Measurements from ENCODE around the gene ANXA5. TPM values are rescaled to one million over a fixed set of nuclear protein-coding genes. Genes with fewer than 3 reads are reported as not detected.

ANXA5 gene
- total RNA-seq, 2 donors from 2014 or later = 212 to 241 TPM

GRCh38 chr4:121642876-121643585, 53.7 kb downstream of the ANXA5 start:
- Histone ChIP-seq H3K9me3 (ENCODE audit: control insufficient read depth, low read length) (no peaks in the 10 kb centered on the region), H3K9ac (ENCODE audit: extremely low read depth, low read length, poor library complexity, severe bottlenecking) (no peak overlapping the region), H3K4me1 (ENCODE audit: control insufficient read depth, insufficient read depth, low read length) (no peaks in the 10 kb centered on the region), H3K27me3 (ENCODE audit: control insufficient read depth, insufficient read depth, low read length, poor library complexity, severe bottlenecking) (no peaks in the 10 kb centered on the region), H3K36me3 (ENCODE audit: control insufficient read depth, insufficient read depth, low read length) (no peaks in the 10 kb centered on the region), H3K4me3 (ENCODE audit: low read length) (no peak overlapping the region), H3K27ac (ENCODE audit: low read depth, low read length) (no peak overlapping the region)
- 91 to 95% methylated on average over 7 to 8 of the region's 8 CpGs for WGBS, 2 experiments (ENCODE audit: insufficient coverage in 1 of 2, insufficient read length in 1 of 2)
- no peaks in the 10 kb centered on the region for H3K36me3 Mint-ChIP-seq (ENCODE audit: low read depth)
- no peak for DNase-seq
- H3K4me3 Mint-ChIP-seq = no peak overlapping the region
- no peaks in the 10 kb centered on the region for H3K27me3 Mint-ChIP-seq (ENCODE audit: insufficient read depth)
- peaks cover 3% of the 10 kb centered on the region for H3K4me1 Mint-ChIP-seq
- TF ChIP-seq, protein P1, sequence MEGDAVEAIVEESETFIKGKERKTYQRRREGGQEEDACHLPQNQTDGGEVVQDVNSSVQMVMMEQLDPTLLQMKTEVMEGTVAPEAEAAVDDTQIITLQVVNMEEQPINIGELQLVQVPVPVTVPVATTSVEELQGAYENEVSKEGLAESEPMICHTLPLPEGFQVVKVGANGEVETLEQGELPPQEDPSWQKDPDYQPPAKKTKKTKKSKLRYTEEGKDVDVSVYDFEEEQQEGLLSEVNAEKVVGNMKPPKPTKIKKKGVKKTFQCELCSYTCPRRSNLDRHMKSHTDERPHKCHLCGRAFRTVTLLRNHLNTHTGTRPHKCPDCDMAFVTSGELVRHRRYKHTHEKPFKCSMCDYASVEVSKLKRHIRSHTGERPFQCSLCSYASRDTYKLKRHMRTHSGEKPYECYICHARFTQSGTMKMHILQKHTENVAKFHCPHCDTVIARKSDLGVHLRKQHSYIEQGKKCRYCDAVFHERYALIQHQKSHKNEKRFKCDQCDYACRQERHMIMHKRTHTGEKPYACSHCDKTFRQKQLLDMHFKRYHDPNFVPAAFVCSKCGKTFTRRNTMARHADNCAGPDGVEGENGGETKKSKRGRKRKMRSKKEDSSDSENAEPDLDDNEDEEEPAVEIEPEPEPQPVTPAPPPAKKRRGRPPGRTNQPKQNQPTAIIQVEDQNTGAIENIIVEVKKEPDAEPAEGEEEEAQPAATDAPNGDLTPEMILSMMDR (conservative IDR thresholded peaks at IDR 0.05) = no peak
- no peak overlapping the region for H3K27ac Mint-ChIP-seq
- no peaks in the 10 kb centered on the region for H3K9me3 Mint-ChIP-seq

- Histone ChIP-seq H3K4me1 (ENCODE audit: control insufficient read depth, insufficient read depth, low read length) (no peaks in the 10 kb centered on the region), H3K27ac (ENCODE audit: low read depth, low read length) (no peak overlapping the region), H3K9me3 (ENCODE audit: control insufficient read depth, low read length) (no peaks in the 10 kb centered on the region), H3K4me3 (ENCODE audit: low read length) (no peak overlapping the region), H3K9ac (ENCODE audit: extremely low read depth, low read length, poor library complexity, severe bottlenecking) (no peak overlapping the region), H3K27me3 (ENCODE audit: control insufficient read depth, insufficient read depth, low read length, poor library complexity, severe bottlenecking) (no peaks in the 10 kb centered on the region), H3K36me3 (ENCODE audit: control insufficient read depth, insufficient read depth, low read length) (no peaks in the 10 kb centered on the region)
- WGBS, 2 experiments (ENCODE audit: insufficient coverage in 1 of 2, insufficient read length in 1 of 2) = 96% methylated on average over 2 of the region's 2 CpGs; no CpG with 5 or more reads in 1 of the 2 experiments
- Mint-ChIP-seq H3K36me3 (ENCODE audit: low read depth) (no peaks in the 10 kb centered on the region), H3K27me3 (ENCODE audit: insufficient read depth) (no peaks in the 10 kb centered on the region), H3K27ac (no peak overlapping the region), H3K4me1 (peaks cover 3% of the 10 kb centered on the region), H3K9me3 (no peaks in the 10 kb centered on the region), H3K4me3 (no peak overlapping the region)
- DNase-seq = no peak
- TF ChIP-seq, protein P1 (conservative IDR thresholded peaks at IDR 0.05) = no peak
Measured at GRCh38 chr4:121642292-121642691, 54.5 kb downstream of the ANXA5 start.

DNA sequence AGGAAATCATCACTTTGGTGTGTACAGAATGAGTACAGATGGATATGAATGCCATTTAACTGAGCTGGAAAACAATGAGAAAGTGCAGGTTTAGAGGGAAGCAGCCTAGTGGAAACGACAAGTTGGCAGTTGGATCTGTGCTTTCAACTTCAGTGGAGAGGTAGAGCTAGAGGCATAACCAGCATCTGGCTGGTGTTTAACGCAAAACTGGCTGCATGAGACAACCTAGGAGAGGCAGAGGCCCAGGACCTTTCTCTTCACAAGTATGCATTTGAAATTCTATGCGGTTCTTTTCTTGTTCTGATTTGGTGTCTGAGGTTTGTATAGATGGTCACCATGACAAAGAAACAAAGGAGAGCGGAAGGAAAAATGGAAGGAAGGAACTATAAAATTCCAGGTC, 63.1 kb downstream of the ANXA5 start:
- WGBS, 2 experiments (ENCODE audit: insufficient coverage in 1 of 2, insufficient read length in 1 of 2) = 56 to 66% methylated on average over 1 to 4 of the region's 4 CpGs

More for the DNA sequence above, 63.1 kb downstream of the ANXA5 start:
- no peaks in the 10 kb centered on the region for H3K9me3 ChIP-seq (ENCODE audit: control insufficient read depth, low read length)
- H3K27ac ChIP-seq (ENCODE audit: low read depth, low read length) = no peak overlapping the region
- no peaks in the 10 kb centered on the region for H3K27me3 Mint-ChIP-seq (ENCODE audit: insufficient read depth)
- DNase-seq = no peak
- H3K4me1 ChIP-seq (ENCODE audit: control insufficient read depth, insufficient read depth, low read length) = no peaks in the 10 kb centered on the region
- H3K36me3 Mint-ChIP-seq (ENCODE audit: low read depth) = no peaks in the 10 kb centered on the region
- H3K4me3 Mint-ChIP-seq = no peak overlapping the region
- no peaks in the 10 kb centered on the region for H3K27me3 ChIP-seq (ENCODE audit: control insufficient read depth, insufficient read depth, low read length, poor library complexity, severe bottlenecking)
- no peak overlapping the region for H3K9ac ChIP-seq (ENCODE audit: extremely low read depth, low read length, poor library complexity, severe bottlenecking)
- H3K27ac Mint-ChIP-seq = no peak overlapping the region
- H3K4me1 Mint-ChIP-seq = no peaks in the 10 kb centered on the region
- no peaks in the 10 kb centered on the region for H3K9me3 Mint-ChIP-seq
- H3K36me3 ChIP-seq (ENCODE audit: control insufficient read depth, insufficient read depth, low read length) = no peaks in the 10 kb centered on the region
- TF ChIP-seq, protein P1 (conservative IDR thresholded peaks at IDR 0.05) = no peak
- H3K4me3 ChIP-seq (ENCODE audit: low read length) = no peak overlapping the region
